OCI-LY1 (cell line): ENCODE data around the gene SMIM32.

Source experiments
- EZH2 ChIP-seq: fragments of 200-600 bp; sonication (generic), shearing (Covaris generic); IDR thresholded peaks from 2 replicates; pipeline ENCODE4 v1.8.0; 2017; ENCODE audit warnings: borderline replicate concordance, mixed run types, mild to moderate bottlenecking, antibody characterized with exemption, low read length, moderate library complexity, mixed read lengths
- TF ChIP-seq, protein P1 (sequence below): fragments of 200-600 bp; sonication (generic), shearing (Covaris generic); IDR thresholded peaks from 2 replicates; pipeline ENCODE4 v1.5.1; 2017; ENCODE audit warnings: mild to moderate bottlenecking, antibody characterized with exemption, low read length, moderate library complexity, mixed read lengths

DNA sequence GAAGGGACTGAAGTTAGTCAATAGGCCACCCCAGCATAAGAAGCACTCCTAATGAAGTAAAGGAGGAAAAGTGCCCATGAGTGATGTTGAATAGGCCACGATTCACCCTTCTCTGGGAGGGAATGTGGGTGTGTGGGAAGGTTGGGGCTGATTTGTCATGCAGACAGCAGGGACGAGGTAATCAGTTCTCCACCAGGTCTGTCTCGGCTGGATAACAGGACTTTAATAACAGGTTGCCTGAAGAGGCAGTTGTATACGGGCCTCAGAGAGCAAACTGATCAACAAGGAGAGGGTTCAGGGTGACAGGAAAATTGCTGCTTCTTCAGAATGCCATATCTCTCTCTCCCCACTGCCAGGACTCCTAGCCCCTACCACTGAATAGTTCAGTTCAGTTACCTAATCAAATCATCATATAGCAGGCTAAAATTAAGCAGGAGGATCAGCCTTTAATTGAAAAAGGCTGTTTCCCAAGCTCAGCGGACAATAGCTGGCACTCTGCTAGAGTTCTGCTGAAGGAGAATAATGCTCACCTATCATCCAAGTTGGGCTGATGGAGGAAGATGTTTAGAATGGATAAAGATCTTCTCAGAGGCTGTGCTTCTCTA is 43.6 kb upstream of the SMIM32 start:
- TF ChIP-seq, protein P1, sequence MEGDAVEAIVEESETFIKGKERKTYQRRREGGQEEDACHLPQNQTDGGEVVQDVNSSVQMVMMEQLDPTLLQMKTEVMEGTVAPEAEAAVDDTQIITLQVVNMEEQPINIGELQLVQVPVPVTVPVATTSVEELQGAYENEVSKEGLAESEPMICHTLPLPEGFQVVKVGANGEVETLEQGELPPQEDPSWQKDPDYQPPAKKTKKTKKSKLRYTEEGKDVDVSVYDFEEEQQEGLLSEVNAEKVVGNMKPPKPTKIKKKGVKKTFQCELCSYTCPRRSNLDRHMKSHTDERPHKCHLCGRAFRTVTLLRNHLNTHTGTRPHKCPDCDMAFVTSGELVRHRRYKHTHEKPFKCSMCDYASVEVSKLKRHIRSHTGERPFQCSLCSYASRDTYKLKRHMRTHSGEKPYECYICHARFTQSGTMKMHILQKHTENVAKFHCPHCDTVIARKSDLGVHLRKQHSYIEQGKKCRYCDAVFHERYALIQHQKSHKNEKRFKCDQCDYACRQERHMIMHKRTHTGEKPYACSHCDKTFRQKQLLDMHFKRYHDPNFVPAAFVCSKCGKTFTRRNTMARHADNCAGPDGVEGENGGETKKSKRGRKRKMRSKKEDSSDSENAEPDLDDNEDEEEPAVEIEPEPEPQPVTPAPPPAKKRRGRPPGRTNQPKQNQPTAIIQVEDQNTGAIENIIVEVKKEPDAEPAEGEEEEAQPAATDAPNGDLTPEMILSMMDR = no peak
- TF ChIP-seq EZH2 = no peak
